ENCODE data around the gene ARHGAP26.

The ARHGAP26 gene

GRCh38 chr5:143243103-143243502 lies 472.9 kb downstream of the ARHGAP26 start:
- Mint-ChIP-seq H3K9me3 (peaks cover 19% of the 10 kb centered on the region), H3K27ac (no peak overlapping the region), H3K4me3 (no peak overlapping the region), H3K36me3 (ENCODE audit: low read depth) (peaks cover 1% of the 10 kb centered on the region), H3K4me1 (ENCODE audit: low read depth) (no peaks in the 10 kb centered on the region), H3K27me3 (ENCODE audit: low read depth) (no peaks in the 10 kb centered on the region)
- DNase-seq (ENCODE audit: low spot score) = no peak

- H3K27me3 Mint-ChIP-seq (ENCODE audit: low read depth) = no peaks in the 10 kb centered on the region
- H3K9me3 Mint-ChIP-seq = peaks cover 19% of the 10 kb centered on the region
- no peak overlapping the region for H3K4me3 Mint-ChIP-seq
- no peak for DNase-seq (ENCODE audit: low spot score)
- H3K36me3 Mint-ChIP-seq (ENCODE audit: low read depth) = peaks cover 1% of the 10 kb centered on the region
- no peaks in the 10 kb centered on the region for H3K4me1 Mint-ChIP-seq (ENCODE audit: low read depth)
- no peak overlapping the region for H3K27ac Mint-ChIP-seq
Observed at GRCh38 chr5:143244000-143244736, 474.0 kb downstream of the ARHGAP26 start.

- Mint-ChIP-seq H3K4me1 (ENCODE audit: low read depth) (no peaks in the 10 kb centered on the region), H3K27ac (no peak overlapping the region), H3K4me3 (no peak overlapping the region), H3K36me3 (ENCODE audit: low read depth) (peaks cover 1% of the 10 kb centered on the region), H3K9me3 (peaks cover 19% of the 10 kb centered on the region), H3K27me3 (ENCODE audit: low read depth) (no peaks in the 10 kb centered on the region)
- DNase-seq (ENCODE audit: low spot score) = no peak
Observed at GRCh38 chr5:143244990-143245389, 474.8 kb downstream of the ARHGAP26 start.

GRCh38 chr5:143245929-143246561 lies 475.9 kb downstream of the ARHGAP26 start:
- Mint-ChIP-seq H3K36me3 (ENCODE audit: low read depth) (peaks cover 1% of the 10 kb centered on the region), H3K9me3 (peaks cover 19% of the 10 kb centered on the region), H3K27ac (no peak overlapping the region), H3K4me1 (ENCODE audit: low read depth) (no peaks in the 10 kb centered on the region), H3K27me3 (ENCODE audit: low read depth) (no peaks in the 10 kb centered on the region), H3K4me3 (no peak overlapping the region)
- no peak for DNase-seq (ENCODE audit: low spot score)

GRCh38 chr5:143247134-143247815 lies 477.1 kb downstream of the ARHGAP26 start:
- Mint-ChIP-seq H3K27ac (no peak overlapping the region), H3K4me1 (ENCODE audit: low read depth) (no peaks in the 10 kb centered on the region), H3K27me3 (ENCODE audit: low read depth) (no peaks in the 10 kb centered on the region), H3K36me3 (ENCODE audit: low read depth) (peaks cover 1% of the 10 kb centered on the region), H3K4me3 (no peak overlapping the region), H3K9me3 (peaks cover 19% of the 10 kb centered on the region)
- no peak for DNase-seq (ENCODE audit: low spot score)

- Mint-ChIP-seq H3K9me3 (peaks cover 19% of the 10 kb centered on the region), H3K36me3 (ENCODE audit: low read depth) (peaks cover 1% of the 10 kb centered on the region), H3K27ac (no peak overlapping the region), H3K27me3 (ENCODE audit: low read depth) (no peaks in the 10 kb centered on the region), H3K4me1 (ENCODE audit: low read depth) (no peaks in the 10 kb centered on the region), H3K4me3 (no peak overlapping the region)
- DNase-seq (ENCODE audit: low spot score) = no peak
Observed at GRCh38 chr5:143248391-143248790, 478.2 kb downstream of the ARHGAP26 start.

- H3K27ac Mint-ChIP-seq = no peak overlapping the region
Observed at GRCh38 chr5:143248822-143249579, 478.8 kb downstream of the ARHGAP26 start.

GRCh38 chr5:143249851-143250250 lies 479.7 kb downstream of the ARHGAP26 start:
- no peak overlapping the region for H3K27ac Mint-ChIP-seq
- H3K36me3 Mint-ChIP-seq (ENCODE audit: low read depth) = peaks cover 1% of the 10 kb centered on the region
- no peak for DNase-seq (ENCODE audit: low spot score)
- no peaks in the 10 kb centered on the region for H3K4me1 Mint-ChIP-seq (ENCODE audit: low read depth)
- no peaks in the 10 kb centered on the region for H3K27me3 Mint-ChIP-seq (ENCODE audit: low read depth)
- H3K9me3 Mint-ChIP-seq = peaks cover 14% of the 10 kb centered on the region
- no peak overlapping the region for H3K4me3 Mint-ChIP-seq

More at GRCh38 chr5:143248822-143249579, 478.8 kb downstream of the ARHGAP26 start:
- DNase-seq (ENCODE audit: low spot score) = no peak
- no peaks in the 10 kb centered on the region for H3K27me3 Mint-ChIP-seq (ENCODE audit: low read depth)
- H3K4me1 Mint-ChIP-seq (ENCODE audit: low read depth) = no peaks in the 10 kb centered on the region
- H3K4me3 Mint-ChIP-seq = no peak overlapping the region
- peaks cover 1% of the 10 kb centered on the region for H3K36me3 Mint-ChIP-seq (ENCODE audit: low read depth)
- H3K9me3 Mint-ChIP-seq = peaks cover 19% of the 10 kb centered on the region

GRCh38 chr5:143251190-143251589 lies 481.0 kb downstream of the ARHGAP26 start:
- Mint-ChIP-seq H3K4me1 (ENCODE audit: low read depth) (no peaks in the 10 kb centered on the region), H3K27ac (no peak overlapping the region), H3K4me3 (no peak overlapping the region), H3K27me3 (ENCODE audit: low read depth) (no peaks in the 10 kb centered on the region), H3K9me3 (peaks cover 6% of the 10 kb centered on the region), H3K36me3 (ENCODE audit: low read depth) (peaks cover 1% of the 10 kb centered on the region)
- DNase-seq (ENCODE audit: low spot score) = no peak

GRCh38 chr5:143251946-143252345 lies 481.8 kb downstream of the ARHGAP26 start:
- Mint-ChIP-seq H3K9me3 (peaks cover 6% of the 10 kb centered on the region), H3K4me3 (no peak overlapping the region), H3K4me1 (ENCODE audit: low read depth) (no peaks in the 10 kb centered on the region), H3K36me3 (ENCODE audit: low read depth) (no peaks in the 10 kb centered on the region), H3K27me3 (ENCODE audit: low read depth) (no peaks in the 10 kb centered on the region), H3K27ac (no peak overlapping the region)
- DNase-seq (ENCODE audit: low spot score) = no peak

GRCh38 chr5:143254819-143255218 lies 484.6 kb downstream of the ARHGAP26 start:
- H3K27ac Mint-ChIP-seq = no peak overlapping the region
- no peaks in the 10 kb centered on the region for H3K36me3 Mint-ChIP-seq (ENCODE audit: low read depth)
- H3K9me3 Mint-ChIP-seq = no peaks in the 10 kb centered on the region
- DNase-seq (ENCODE audit: low spot score) = no peak
- no peaks in the 10 kb centered on the region for H3K4me1 Mint-ChIP-seq (ENCODE audit: low read depth)
- H3K4me3 Mint-ChIP-seq = no peak overlapping the region
- no peaks in the 10 kb centered on the region for H3K27me3 Mint-ChIP-seq (ENCODE audit: low read depth)

GRCh38 chr5:143258559-143259253 lies 488.5 kb downstream of the ARHGAP26 start:
- Mint-ChIP-seq H3K27ac (no peak overlapping the region), H3K9me3 (peaks cover 3% of the 10 kb centered on the region)
- no peak for DNase-seq (ENCODE audit: low spot score)

GRCh38 chr5:143259254-143259605 lies 489.1 kb downstream of the ARHGAP26 start:
- H3K27ac Mint-ChIP-seq = no peak overlapping the region
- peaks cover 2% of the 10 kb centered on the region for H3K36me3 Mint-ChIP-seq (ENCODE audit: low read depth)
- H3K9me3 Mint-ChIP-seq = peaks cover 3% of the 10 kb centered on the region
- no peak overlapping the region for H3K4me3 Mint-ChIP-seq
- H3K4me1 Mint-ChIP-seq (ENCODE audit: low read depth) = peaks cover 6% of the 10 kb centered on the region
- no peaks in the 10 kb centered on the region for H3K27me3 Mint-ChIP-seq (ENCODE audit: low read depth)
- DNase-seq (ENCODE audit: low spot score) = no peak

More at GRCh38 chr5:143258559-143259253, 488.5 kb downstream of the ARHGAP26 start:
- no peaks in the 10 kb centered on the region for H3K27me3 Mint-ChIP-seq (ENCODE audit: low read depth)
- H3K36me3 Mint-ChIP-seq (ENCODE audit: low read depth) = peaks cover 2% of the 10 kb centered on the region
- H3K4me1 Mint-ChIP-seq (ENCODE audit: low read depth) = peaks cover 6% of the 10 kb centered on the region
- no peak overlapping the region for H3K4me3 Mint-ChIP-seq

Measured in T-helper 2 cell treated with Interferon-gamma antibody and Interleukin-4, amounts not matched to agents 5 μg/mL and 100 μg/mL, for 36 hours (primary cell).